Measurements from ENCODE around the gene IGFL2. TPM values are rescaled to one million over a fixed set of nuclear protein-coding genes. Genes with fewer than 3 reads are reported as not detected.
"Not testable (repeated sequence)": the region's sequence is repeated elsewhere in the genome, so short reads cannot be mapped to it uniquely, and the experiment has no call there.

The IGFL2 gene
- total RNA-seq, 4 donors from 2014 or later: not detected

- no peaks in the 10 kb centered on the region for H3K27me3 ChIP-seq
- no peaks in the 10 kb centered on the region for H3K36me3 ChIP-seq
- intact Hi-C loops (cut with DNase I): no loop called here
- no peaks in the 10 kb centered on the region for H3K9me3 ChIP-seq
- WGBS, 2 donors: 81 to 85% methylated on average over 4 of the region's 4 CpGs
- no peak for TF ChIP-seq POLR2A (IDR thresholded peaks at IDR 0.05)
- TF ChIP-seq CTCF (IDR thresholded peaks at IDR 0.05): no peak
- no peaks in the 10 kb centered on the region for H3K4me1 ChIP-seq
- H3K27ac ChIP-seq: no peak overlapping the region
- no peak for DNase-seq
- H3K4me3 ChIP-seq (replicated peaks in 1 of 3): no peak overlapping the region
Observed at GRCh38 chr19:46193678-46194077, 45.6 kb downstream of the IGFL2 start.

GRCh38 chr19:46195104-46195503 is 47.1 kb downstream of the IGFL2 start:
- intact Hi-C loops (cut with DNase I): no loop called here
- DNase-seq: no peak
- Histone ChIP-seq H3K9me3 (no peaks in the 10 kb centered on the region), H3K4me3 (replicated peaks in 1 of 3) (no peak overlapping the region), H3K27ac (no peak overlapping the region), H3K36me3 (no peaks in the 10 kb centered on the region), H3K27me3 (no peaks in the 10 kb centered on the region), H3K4me1 (no peaks in the 10 kb centered on the region)
- 95 to 96% methylated on average over 3 of the region's 3 CpGs for WGBS, 2 donors
- TF ChIP-seq CTCF (IDR thresholded peaks at IDR 0.05) (no peak), POLR2A (IDR thresholded peaks at IDR 0.05) (no peak)

GRCh38 chr19:46195919-46196318 is 47.9 kb downstream of the IGFL2 start:
- H3K36me3 ChIP-seq; H3K4me3 ChIP-seq (replicated peaks in 1 of 3); H3K9me3 ChIP-seq; intact Hi-C loops (cut with DNase I); H3K4me1 ChIP-seq; H3K27me3 ChIP-seq; DNase-seq; H3K27ac ChIP-seq: not testable (repeated sequence)
- WGBS, 2 donors: 77 to 92% methylated on average over 2 to 7 of the region's 7 CpGs

- TF ChIP-seq CTCF (IDR thresholded peaks at IDR 0.05): no peak
- no peak for TF ChIP-seq POLR2A (IDR thresholded peaks at IDR 0.05)
- no peak for DNase-seq
- H3K9me3 ChIP-seq: no peaks in the 10 kb centered on the region
- intact Hi-C loops (cut with DNase I): no loop called here
- H3K27ac ChIP-seq: no peak overlapping the region
- H3K36me3 ChIP-seq: no peaks in the 10 kb centered on the region
- WGBS, 2 donors: 78 to 85% methylated on average over 8 of the region's 8 CpGs
- no peaks in the 10 kb centered on the region for H3K4me1 ChIP-seq
- H3K4me3 ChIP-seq (replicated peaks in 1 of 3): no peak overlapping the region
- no peaks in the 10 kb centered on the region for H3K27me3 ChIP-seq
Observed at GRCh38 chr19:46196410-46197124, 48.5 kb downstream of the IGFL2 start.

GRCh38 chr19:46197314-46198070 is 49.5 kb downstream of the IGFL2 start:
- Histone ChIP-seq H3K4me1 (no peaks in the 10 kb centered on the region), H3K27ac (no peak overlapping the region), H3K4me3 (replicated peaks in 1 of 3) (no peak overlapping the region), H3K36me3 (no peaks in the 10 kb centered on the region), H3K27me3 (no peaks in the 10 kb centered on the region), H3K9me3 (no peaks in the 10 kb centered on the region)
- intact Hi-C loops (cut with DNase I): no loop called here
- 69 to 74% methylated on average over 4 of the region's 4 CpGs for WGBS, 2 donors
- no peak for DNase-seq
- TF ChIP-seq CTCF (IDR thresholded peaks at IDR 0.05) (no peak), POLR2A (IDR thresholded peaks at IDR 0.05) (no peak)
